Measurements from ENCODE around the gene TSPYL6. TPM values are rescaled to one million over a fixed set of nuclear protein-coding genes. Genes with fewer than 3 reads are reported as not detected.

TSPYL6 gene
- total RNA-seq, 6 experiments from 2014 or later, result not detected

- Histone ChIP-seq H3K4me1 (no peaks in the 10 kb centered on the region), H3K36me3 (no peaks in the 10 kb centered on the region), H3K27ac (no peak overlapping the region), H3K9me3 (no peaks in the 10 kb centered on the region), H3K4me3 (no peak overlapping the region), H3K27me3 (no peaks in the 10 kb centered on the region)
- DNase-seq, result no peak
- TF ChIP-seq POLR2A (IDR thresholded peaks at IDR 0.05), result no peak
- TF ChIP-seq CTCF (IDR thresholded peaks at IDR 0.05), result no peak
- 34% methylated on average over 2 of the region's 2 CpGs for WGBS (ENCODE audit: insufficient coverage, low coverage, low lambda C conversion rate, missing lambda C conversion rate)
- intact Hi-C loops (cut with DNase I), result no loop called here
- no peak for ATAC-seq
Observed at GRCh38 chr2:54261537-54261936, 5.5 kb upstream of the TSPYL6 start.

GRCh38 chr2:54260241-54260595 lies 4.2 kb upstream of the TSPYL6 start:
- Histone ChIP-seq H3K27me3 (no peaks in the 10 kb centered on the region), H3K36me3 (no peaks in the 10 kb centered on the region), H3K4me3 (no peak overlapping the region), H3K9me3 (no peaks in the 10 kb centered on the region), H3K27ac (no peak overlapping the region), H3K4me1 (no peaks in the 10 kb centered on the region)
- DNase-seq, result no peak
- TF ChIP-seq CTCF (IDR thresholded peaks at IDR 0.05) (no peak), POLR2A (IDR thresholded peaks at IDR 0.05) (no peak)
- WGBS (ENCODE audit: insufficient coverage, low coverage, low lambda C conversion rate, missing lambda C conversion rate), result 94% methylated on average over 2 of the region's 2 CpGs
- ATAC-seq, result no peak
- intact Hi-C loops (cut with DNase I), result no loop called here

- Histone ChIP-seq H3K4me1 (no peaks in the 10 kb centered on the region), H3K36me3 (no peaks in the 10 kb centered on the region), H3K9me3 (no peaks in the 10 kb centered on the region), H3K27ac (no peak overlapping the region), H3K27me3 (no peaks in the 10 kb centered on the region), H3K4me3 (no peak overlapping the region)
- 82% methylated on average over 6 of the region's 6 CpGs for WGBS (ENCODE audit: insufficient coverage, low coverage, low lambda C conversion rate, missing lambda C conversion rate)
- DNase-seq (no peak), ATAC-seq (no peak)
- intact Hi-C loops (cut with DNase I), result no loop called here
- no peak for TF ChIP-seq CTCF (IDR thresholded peaks at IDR 0.05)
- no peak for TF ChIP-seq POLR2A (IDR thresholded peaks at IDR 0.05)
Observed at GRCh38 chr2:54259413-54260240, 3.6 kb upstream of the TSPYL6 start.

GRCh38 chr2:54258166-54258565 lies 2.1 kb upstream of the TSPYL6 start:
- Histone ChIP-seq H3K4me3 (no peak overlapping the region), H3K27ac (no peak overlapping the region), H3K9me3 (no peaks in the 10 kb centered on the region), H3K27me3 (no peaks in the 10 kb centered on the region), H3K4me1 (no peaks in the 10 kb centered on the region), H3K36me3 (no peaks in the 10 kb centered on the region)
- WGBS (ENCODE audit: insufficient coverage, low coverage, low lambda C conversion rate, missing lambda C conversion rate), result 85% methylated on average over 2 of the region's 2 CpGs
- intact Hi-C loops (cut with DNase I), result no loop called here
- no peak for DNase-seq
- TF ChIP-seq CTCF (IDR thresholded peaks at IDR 0.05) (no peak), POLR2A (IDR thresholded peaks at IDR 0.05) (no peak)
- ATAC-seq, result no peak
